ENCODE measurements around the gene RASSF4.

RASSF4 gene

GRCh38 chr10:44966816-44967509 lies 7.4 kb downstream of the RASSF4 start:
- no peak for DNase-seq
- no peaks in the 10 kb centered on the region for H3K27me3 Mint-ChIP-seq
- no peaks in the 10 kb centered on the region for H3K36me3 Mint-ChIP-seq
- peaks cover 29% of the 10 kb centered on the region for H3K4me1 Mint-ChIP-seq
- CTCF ChIA-PET, result interaction anchor here (0.6 to 2.3 kb wide), 9 partner anchors 9 to 34 kb away, joined by 3 to 9 read pairs (median 5); partner anchors contain the start of gene DEPP1
- H3K4me3 Mint-ChIP-seq, result no peak overlapping the region
- H3K27ac Mint-ChIP-seq, result no peak overlapping the region
- no peaks in the 10 kb centered on the region for H3K9me3 Mint-ChIP-seq

GRCh38 chr10:44967616-44968015 lies 8.0 kb downstream of the RASSF4 start:
- H3K27me3 Mint-ChIP-seq, result no peaks in the 10 kb centered on the region
- H3K27ac Mint-ChIP-seq, result no peak overlapping the region
- no peak overlapping the region for H3K4me3 Mint-ChIP-seq
- no peak for DNase-seq
- H3K4me1 Mint-ChIP-seq, result peaks cover 29% of the 10 kb centered on the region
- no peaks in the 10 kb centered on the region for H3K9me3 Mint-ChIP-seq
- H3K36me3 Mint-ChIP-seq, result no peaks in the 10 kb centered on the region
- CTCF ChIA-PET, result interaction anchor here (0.6 to 2.3 kb wide), 7 partner anchors 9 to 35 kb away, joined by 3 to 7 read pairs (median 5); partner anchors contain the start of gene DEPP1

- Mint-ChIP-seq H3K4me3 (no peak overlapping the region), H3K4me1 (peaks cover 29% of the 10 kb centered on the region), H3K9me3 (no peaks in the 10 kb centered on the region), H3K36me3 (no peaks in the 10 kb centered on the region), H3K27ac (peak overlapping the region; percentile 38), H3K27me3 (no peaks in the 10 kb centered on the region)
- no peak for DNase-seq
- CTCF ChIA-PET, result interaction anchor here (0.8 to 2.2 kb wide), 6 partner anchors 8 to 35 kb away, joined by 3 to 7 read pairs (median 4); partner anchors contain the start of gene DEPP1
Measured at GRCh38 chr10:44968091-44968490, 8.5 kb downstream of the RASSF4 start.

- Mint-ChIP-seq H3K27me3 (no peaks in the 10 kb centered on the region), H3K27ac (peak overlapping the region; percentile 12), H3K36me3 (no peaks in the 10 kb centered on the region), H3K4me1 (peaks cover 34% of the 10 kb centered on the region), H3K4me3 (no peak overlapping the region), H3K9me3 (no peaks in the 10 kb centered on the region)
- peak; percentile 43 for DNase-seq
- CTCF ChIA-PET, result interaction anchor here (0.8 to 2.2 kb wide), 5 partner anchors 8 to 36 kb away, joined by 3 to 7 read pairs (median 4); no protein-coding TSS in a partner anchor
Measured at GRCh38 chr10:44968500-44969400, 9.1 kb downstream of the RASSF4 start.

GRCh38 chr10:44969854-44970253 lies 10.3 kb downstream of the RASSF4 start:
- CTCF ChIA-PET, result interaction anchor here (1.1 kb wide), 1 partner anchor 37 kb away, joined by 4 read pairs; no protein-coding TSS in a partner anchor
- DNase-seq, result no peak
- Mint-ChIP-seq H3K9me3 (no peaks in the 10 kb centered on the region), H3K36me3 (no peaks in the 10 kb centered on the region), H3K27ac (no peak overlapping the region), H3K4me1 (peaks cover 44% of the 10 kb centered on the region), H3K27me3 (no peaks in the 10 kb centered on the region), H3K4me3 (no peak overlapping the region)

- no peak for DNase-seq
- Mint-ChIP-seq H3K27me3 (no peaks in the 10 kb centered on the region), H3K9me3 (no peaks in the 10 kb centered on the region), H3K4me3 (no peak overlapping the region), H3K4me1 (peaks cover 45% of the 10 kb centered on the region), H3K27ac (no peak overlapping the region), H3K36me3 (no peaks in the 10 kb centered on the region)
- CTCF ChIA-PET, result no interaction called here
Measured at GRCh38 chr10:44970812-44971395, 11.3 kb downstream of the RASSF4 start.

GRCh38 chr10:44971434-44971833 lies 11.8 kb downstream of the RASSF4 start:
- CTCF ChIA-PET, result no interaction called here
- Mint-ChIP-seq H3K4me3 (no peak overlapping the region), H3K9me3 (no peaks in the 10 kb centered on the region), H3K4me1 (peaks cover 40% of the 10 kb centered on the region), H3K27me3 (no peaks in the 10 kb centered on the region), H3K27ac (no peak overlapping the region), H3K36me3 (no peaks in the 10 kb centered on the region)
- DNase-seq, result no peak

- Mint-ChIP-seq H3K4me3 (no peak overlapping the region), H3K27ac (no peak overlapping the region), H3K27me3 (no peaks in the 10 kb centered on the region), H3K36me3 (no peaks in the 10 kb centered on the region), H3K9me3 (no peaks in the 10 kb centered on the region), H3K4me1 (peaks cover 42% of the 10 kb centered on the region)
- CTCF ChIA-PET, result interaction anchor here (1.4 to 2.7 kb wide), 2 partner anchors 8 to 39 kb away, joined by 4 to 32 read pairs; no protein-coding TSS in a partner anchor
- no peak for DNase-seq
Measured at GRCh38 chr10:44971935-44972757, 12.5 kb downstream of the RASSF4 start.

GRCh38 chr10:44972874-44973306 lies 13.3 kb downstream of the RASSF4 start:
- CTCF ChIA-PET, result interaction anchor here (1.4 to 2.7 kb wide), 2 partner anchors 9 to 39 kb away, joined by 4 to 32 read pairs; no protein-coding TSS in a partner anchor
- Mint-ChIP-seq H3K36me3 (no peaks in the 10 kb centered on the region), H3K27me3 (no peaks in the 10 kb centered on the region), H3K27ac (no peak overlapping the region), H3K4me3 (no peak overlapping the region), H3K4me1 (peaks cover 36% of the 10 kb centered on the region), H3K9me3 (no peaks in the 10 kb centered on the region)
- no peak for DNase-seq

GRCh38 chr10:44973323-44974081 lies 13.9 kb downstream of the RASSF4 start:
- DNase-seq, result no peak
- Mint-ChIP-seq H3K4me1 (peaks cover 36% of the 10 kb centered on the region), H3K27ac (no peak overlapping the region), H3K27me3 (peaks cover under 1% of the 10 kb centered on the region), H3K4me3 (no peak overlapping the region), H3K36me3 (no peaks in the 10 kb centered on the region), H3K9me3 (no peaks in the 10 kb centered on the region)
- CTCF ChIA-PET, result interaction anchor here (1.4 to 2.7 kb wide), 2 partner anchors 10 to 40 kb away, joined by 4 to 32 read pairs; no protein-coding TSS in a partner anchor

- no peak overlapping the region for H3K27ac Mint-ChIP-seq
- DNase-seq, result no peak
- CTCF ChIA-PET, result interaction anchor here (2.7 kb wide), 1 partner anchor 41 kb away, joined by 32 read pairs; no protein-coding TSS in a partner anchor
- no peaks in the 10 kb centered on the region for H3K9me3 Mint-ChIP-seq
- no peaks in the 10 kb centered on the region for H3K36me3 Mint-ChIP-seq
- peak overlapping the region; percentile 57 for H3K4me3 Mint-ChIP-seq
- H3K4me1 Mint-ChIP-seq, result peaks cover 32% of the 10 kb centered on the region
- H3K27me3 Mint-ChIP-seq, result peaks cover 8% of the 10 kb centered on the region
Measured at GRCh38 chr10:44974082-44974627, 14.6 kb downstream of the RASSF4 start.

GRCh38 chr10:44974628-44975430 lies 15.2 kb downstream of the RASSF4 start:
- Mint-ChIP-seq H3K36me3 (no peaks in the 10 kb centered on the region), H3K9me3 (no peaks in the 10 kb centered on the region), H3K4me3 (peak overlapping the region; percentile 57), H3K27ac (peak overlapping the region; percentile 60), H3K27me3 (peaks cover 13% of the 10 kb centered on the region), H3K4me1 (peaks cover 29% of the 10 kb centered on the region)
- peak; percentile 68 for DNase-seq
- CTCF ChIA-PET, result interaction anchor here (1.4 to 2.7 kb wide), 4 partner anchors 9 to 43 kb away, joined by 4 to 32 read pairs (median 10); no protein-coding TSS in a partner anchor

Measured in activated naive CD4-positive, alpha-beta T cell treated with anti-CD3 and anti-CD28 coated beads, Interleukin-2, amount 10 ng/mL, durations not matched to agents 7 days and 5 days (primary cell).